SK-N-SH (cell line): ENCODE results near the gene SLC4A8.

Experiments used
- CTCF ChIP-seq: fragments of 200-600 bp; sonication (generic); IDR thresholded peaks from 2 replicates; pipeline ENCODE4 v1.6.1; 2017; ENCODE audit warnings: antibody characterized with exemption, mild to moderate bottlenecking, moderate library complexity
- EP300 ChIP-seq, 2 experiments: IDR thresholded peaks; 2 replicates each; pipeline versions ENCODE4 v1.4.0 to v1.6.1; 2012; ENCODE audit warnings: borderline replicate concordance in 1 of 2, low read depth in 1 of 2, low read length in 1 of 2
- EZH2phosphoT487 ChIP-seq: fragments of 200-600 bp; sonication (generic); IDR thresholded peaks from 2 replicates; pipeline ENCODE4 v1.6.1; 2017; ENCODE audit warnings: low read depth, mixed run types, mild to moderate bottlenecking, antibody characterized with exemption, moderate library complexity, borderline replicate concordance
- MAX ChIP-seq: IDR thresholded peaks from 2 replicates; pipeline ENCODE4 v1.4.0; 2012; ENCODE audit warnings: low read depth
- NRF1 ChIP-seq: IDR thresholded peaks from 2 replicates; pipeline ENCODE4 v1.6.1; 2012; ENCODE audit warnings: low read depth, mild to moderate bottlenecking, low read length
- PBX3 ChIP-seq: IDR thresholded peaks from 2 replicates; pipeline ENCODE4; 2012
- POLR2AphosphoS5 ChIP-seq: IDR thresholded peaks from 2 replicates; pipeline ENCODE4 v1.6.1; 2012; ENCODE audit warnings: low read depth, low read length
- RCOR1 ChIP-seq: fragments of 150-350 bp; IDR thresholded peaks from 2 replicates; pipeline ENCODE4 v1.6.1; 2017; ENCODE audit warnings: antibody characterized with exemption, low read length
- REST ChIP-seq: IDR thresholded peaks from 2 replicates; pipeline ENCODE4 v1.6.1; 2012; ENCODE audit warnings: mild to moderate bottlenecking, low read depth, low read length, moderate library complexity
- SIN3A ChIP-seq: IDR thresholded peaks from 2 replicates; pipeline ENCODE4 v1.6.1; 2012; ENCODE audit warnings: low read depth, mild to moderate bottlenecking, low read length, moderate library complexity, borderline replicate concordance
- TAF1 ChIP-seq: IDR thresholded peaks from 2 replicates; pipeline ENCODE4 v1.6.1; 2012; ENCODE audit warnings: low read depth, mild to moderate bottlenecking, low read length, moderate library complexity, borderline replicate concordance
- USF2 ChIP-seq: fragments of 150-350 bp; IDR thresholded peaks from 2 replicates; pipeline ENCODE4 v1.6.1; 2017; ENCODE audit warnings: antibody characterized with exemption, low read length, low read depth, borderline replicate concordance
- ZBTB33 ChIP-seq: IDR thresholded peaks from 2 replicates; pipeline ENCODE4 v1.4.0; 2012; ENCODE audit warnings: low read depth, borderline replicate concordance

- TF ChIP-seq EZH2phosphoT487 (no peak), CTCF (no peak), RCOR1 (no peak), POLR2AphosphoS5 (no peak), ZBTB33 (no peak), NRF1 (no peak), REST (no peak), PBX3 (no peak), MAX (no peak), EP300 (IDR thresholded peaks at IDR 0.05; ENCODE audit: borderline replicate concordance in 1 of 2, low read depth in 1 of 2, low read length in 1 of 2) (no peak), SIN3A (no peak), TAF1 (no peak), USF2 (no peak)
Measured at GRCh38 chr12:51534216-51535074, 109.8 kb downstream of the SLC4A8 start.
